HEK293T (cell line): ENCODE measurements around the gene CACUL1.

ENCODE experiments used
- CTCF ChIA-PET: fragments of 350-600 bp; formaldehyde crosslinking; extraction: SDS; loops from one replicate; lab custom pipeline; 2021; ENCODE audit warnings: antibody characterized with exemption, inconsistent platforms; lab: Yijun Ruan, JAX
- POLR2A ChIA-PET: fragments of 350-600 bp; formaldehyde crosslinking; extraction: SDS; loops from one replicate; lab custom pipeline; 2020; ENCODE audit warnings: antibody characterized with exemption, inconsistent platforms; lab: Yijun Ruan, JAX
- DNase-seq: peaks from one replicate; pipeline ENCODE4 v3.0.0; 2012; ENCODE audit warnings: mixed read lengths; ENCODE audit errors: extremely low spot score
- ARNT ChIP-seq: fragments of 450-650 bp; IDR thresholded peaks from 2 replicates; pipeline ENCODE4 v1.6.1; 2017; ENCODE audit warnings: mild to moderate bottlenecking
- BHLHE40 ChIP-seq: fragments of 450-650 bp; IDR thresholded peaks from 2 replicates; pipeline ENCODE4 v1.6.1; 2016; ENCODE audit warnings: mild to moderate bottlenecking, moderate library complexity, borderline replicate concordance
- CTBP1 ChIP-seq: fragments of 450-650 bp; IDR thresholded peaks from 2 replicates; pipeline ENCODE4 v1.6.1; 2016; ENCODE audit warnings: borderline replicate concordance
- ELF4 ChIP-seq: fragments of 450-650 bp; IDR thresholded peaks from 2 replicates; pipeline ENCODE4 v1.6.1; 2017; ENCODE audit warnings: antibody characterized with exemption
- FOXA1 ChIP-seq: fragments of 450-650 bp; IDR thresholded peaks from 2 replicates; pipeline ENCODE4 v1.6.1; 2016; ENCODE audit warnings: mild to moderate bottlenecking
- FOXK2 ChIP-seq: fragments of 450-650 bp; IDR thresholded peaks from 2 replicates; pipeline ENCODE4 v1.6.1; 2016; ENCODE audit warnings: mild to moderate bottlenecking
- FOXM1 ChIP-seq: fragments of 450-650 bp; IDR thresholded peaks from 2 replicates; pipeline ENCODE4 v1.6.1; 2017; ENCODE audit warnings: mild to moderate bottlenecking, borderline replicate concordance
- HDGF ChIP-seq: fragments of 450-650 bp; IDR thresholded peaks from 2 replicates; pipeline ENCODE4 v1.6.1; 2017; ENCODE audit warnings: antibody characterized with exemption, borderline replicate concordance
- L3MBTL2 ChIP-seq: fragments of 450-650 bp; conservative IDR thresholded peaks from 2 replicates; pipeline ENCODE4 v1.6.1; 2016; ENCODE audit warnings: mild to moderate bottlenecking
- LEF1 ChIP-seq: fragments of 450-650 bp; IDR thresholded peaks from 2 replicates; pipeline ENCODE4 v1.6.1; 2017; ENCODE audit warnings: mild to moderate bottlenecking, borderline replicate concordance
- NFRKB ChIP-seq: fragments of 450-650 bp; IDR thresholded peaks from 2 replicates; pipeline ENCODE4 v1.6.1; 2016; ENCODE audit warnings: mild to moderate bottlenecking, moderate library complexity
- SP1 ChIP-seq: fragments of 450-650 bp; IDR thresholded peaks from 2 replicates; pipeline ENCODE4 v1.6.1; 2017
- SUZ12 ChIP-seq: fragments of 450-650 bp; IDR thresholded peaks from 2 replicates; pipeline ENCODE4 v1.6.1; 2016; ENCODE audit warnings: mild to moderate bottlenecking
- TARDBP ChIP-seq: fragments of 450-650 bp; IDR thresholded peaks from 2 replicates; pipeline ENCODE4 v1.6.1; 2016
- ZNF384 ChIP-seq: fragments of 450-650 bp; IDR thresholded peaks from 2 replicates; pipeline ENCODE4 v1.6.1; 2016
- TF ChIP-seq, protein P1 (sequence below): fragments of 450-650 bp; IDR thresholded peaks from 2 replicates; pipeline ENCODE4 v1.6.1; 2016

CACUL1 gene

DNA sequence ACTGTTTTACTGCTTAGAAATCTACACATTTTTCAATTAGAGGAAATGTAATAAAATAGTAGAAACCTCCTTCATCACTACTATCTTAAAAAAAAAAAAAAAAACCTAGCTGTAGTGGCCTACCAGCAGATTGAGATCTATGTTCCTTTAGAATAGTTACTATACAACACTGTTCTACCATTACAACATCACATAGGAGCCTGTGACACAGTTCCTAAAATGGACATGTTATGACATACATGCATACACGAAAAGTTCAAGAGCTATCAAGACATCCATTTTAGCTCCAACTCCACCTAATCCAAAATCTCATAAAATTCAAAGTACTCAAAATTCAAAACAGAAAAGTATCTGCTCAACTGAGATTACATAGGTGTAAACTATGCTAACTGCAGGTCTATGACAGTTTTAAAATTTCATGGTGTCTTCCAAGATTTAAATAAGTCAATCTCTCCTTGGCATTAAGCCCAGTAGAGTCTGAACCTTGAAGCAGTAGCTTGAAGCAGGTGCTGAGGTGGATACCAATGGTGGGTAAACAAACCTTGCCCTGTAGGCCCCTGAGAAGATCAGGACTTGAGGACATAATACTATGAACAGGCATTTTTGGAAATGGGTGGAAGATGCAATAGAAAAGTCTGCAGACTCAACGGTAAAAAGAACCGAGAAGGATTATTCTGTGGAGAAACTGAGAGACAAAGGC, 17.0 kb downstream of the CACUL1 start:
- POLR2A ChIA-PET: interaction anchor here (8.0 kb wide), 1 partner anchor 16 kb away, joined by 42 read pairs; the partner anchor contains the start of gene CACUL1
- CTCF ChIA-PET: interaction anchor here (1.0 kb wide), 1 partner anchor 18 kb away, joined by 7 read pairs; no protein-coding TSS in a partner anchor
- no peak for TF ChIP-seq BHLHE40
- no peak for TF ChIP-seq SUZ12
- TF ChIP-seq SP1: no peak
- no peak for TF ChIP-seq TARDBP
- no peak for TF ChIP-seq NFRKB
- no peak for TF ChIP-seq CTBP1
- no peak for DNase-seq

DNA sequence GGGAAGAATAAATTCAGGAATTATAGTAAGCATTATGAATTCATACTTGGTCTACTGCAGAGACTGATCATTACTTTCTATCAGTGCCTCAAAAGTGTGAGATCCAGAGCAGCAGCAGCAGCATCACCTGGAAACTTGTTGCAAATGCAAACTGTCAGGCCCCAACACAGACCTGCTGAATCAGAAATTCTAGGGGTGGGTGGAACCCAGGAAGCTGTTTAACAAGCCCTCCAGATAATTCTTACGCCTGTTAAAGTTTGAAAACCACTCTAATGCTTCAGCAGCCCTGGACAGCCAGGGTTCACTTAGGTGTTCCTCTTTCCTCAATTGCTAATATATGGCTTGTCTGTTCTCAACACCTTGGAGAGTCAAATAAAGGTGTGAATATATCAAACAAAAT, 19.5 kb downstream of the CACUL1 start:
- CTCF ChIA-PET: interaction anchor here (2.1 kb wide), 1 partner anchor 14 kb away, joined by 7 read pairs; no protein-coding TSS in a partner anchor
- no peak for DNase-seq
- TF ChIP-seq SP1 (no peak), FOXA1 (no peak), NFRKB (no peak), BHLHE40 (no peak), TARDBP (no peak), FOXK2 (no peak), SUZ12 (no peak), LEF1 (no peak), ELF4 (no peak)
- TF ChIP-seq, protein P1, sequence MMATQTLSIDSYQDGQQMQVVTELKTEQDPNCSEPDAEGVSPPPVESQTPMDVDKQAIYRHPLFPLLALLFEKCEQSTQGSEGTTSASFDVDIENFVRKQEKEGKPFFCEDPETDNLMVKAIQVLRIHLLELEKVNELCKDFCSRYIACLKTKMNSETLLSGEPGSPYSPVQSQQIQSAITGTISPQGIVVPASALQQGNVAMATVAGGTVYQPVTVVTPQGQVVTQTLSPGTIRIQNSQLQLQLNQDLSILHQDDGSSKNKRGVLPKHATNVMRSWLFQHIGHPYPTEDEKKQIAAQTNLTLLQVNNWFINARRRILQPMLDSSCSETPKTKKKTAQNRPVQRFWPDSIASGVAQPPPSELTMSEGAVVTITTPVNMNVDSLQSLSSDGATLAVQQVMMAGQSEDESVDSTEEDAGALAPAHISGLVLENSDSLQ: no peak
- POLR2A ChIA-PET: interaction anchor here (1.2 to 8.0 kb wide), 2 partner anchors 18 to 369 kb away, joined by 3 to 42 read pairs; partner anchors contain the start of genes CACUL1 and DENND10

DNA sequence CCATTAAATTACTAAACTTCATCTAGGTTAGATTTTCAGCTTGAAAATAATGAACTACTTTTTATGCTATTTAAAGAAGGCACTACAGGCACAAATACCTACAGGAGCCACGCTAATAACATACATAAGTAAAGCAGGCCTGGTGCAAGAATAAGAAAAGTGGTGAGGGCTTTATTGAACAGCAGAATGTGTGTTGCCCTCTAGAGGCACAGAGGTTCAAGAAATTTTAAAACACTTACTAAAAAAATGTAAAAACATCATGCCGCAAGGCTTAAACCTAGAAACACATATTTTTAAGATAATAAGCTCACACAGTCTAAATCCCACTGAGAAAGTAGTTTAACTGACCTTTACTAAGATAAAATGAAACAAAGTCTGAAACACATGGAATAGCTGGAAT, 20.3 kb downstream of the CACUL1 start:
- POLR2A ChIA-PET: interaction anchor here (1.5 kb wide), 1 partner anchor 20 kb away, joined by 5 read pairs; the partner anchor contains the start of gene CACUL1
- DNase-seq: no peak
- TF ChIP-seq, protein P1: no peak
- no peak for TF ChIP-seq FOXM1
- no peak for TF ChIP-seq NFRKB
- no peak for TF ChIP-seq SP1
- TF ChIP-seq BHLHE40: no peak
- no peak for TF ChIP-seq ZNF384
- no peak for TF ChIP-seq CTBP1
- TF ChIP-seq FOXA1: no peak
- no peak for TF ChIP-seq L3MBTL2
- no peak for TF ChIP-seq TARDBP
- no peak for TF ChIP-seq ARNT
- TF ChIP-seq ELF4: no peak
- CTCF ChIA-PET: interaction anchor here (2.1 kb wide), 1 partner anchor 13 kb away, joined by 7 read pairs; no protein-coding TSS in a partner anchor

DNA sequence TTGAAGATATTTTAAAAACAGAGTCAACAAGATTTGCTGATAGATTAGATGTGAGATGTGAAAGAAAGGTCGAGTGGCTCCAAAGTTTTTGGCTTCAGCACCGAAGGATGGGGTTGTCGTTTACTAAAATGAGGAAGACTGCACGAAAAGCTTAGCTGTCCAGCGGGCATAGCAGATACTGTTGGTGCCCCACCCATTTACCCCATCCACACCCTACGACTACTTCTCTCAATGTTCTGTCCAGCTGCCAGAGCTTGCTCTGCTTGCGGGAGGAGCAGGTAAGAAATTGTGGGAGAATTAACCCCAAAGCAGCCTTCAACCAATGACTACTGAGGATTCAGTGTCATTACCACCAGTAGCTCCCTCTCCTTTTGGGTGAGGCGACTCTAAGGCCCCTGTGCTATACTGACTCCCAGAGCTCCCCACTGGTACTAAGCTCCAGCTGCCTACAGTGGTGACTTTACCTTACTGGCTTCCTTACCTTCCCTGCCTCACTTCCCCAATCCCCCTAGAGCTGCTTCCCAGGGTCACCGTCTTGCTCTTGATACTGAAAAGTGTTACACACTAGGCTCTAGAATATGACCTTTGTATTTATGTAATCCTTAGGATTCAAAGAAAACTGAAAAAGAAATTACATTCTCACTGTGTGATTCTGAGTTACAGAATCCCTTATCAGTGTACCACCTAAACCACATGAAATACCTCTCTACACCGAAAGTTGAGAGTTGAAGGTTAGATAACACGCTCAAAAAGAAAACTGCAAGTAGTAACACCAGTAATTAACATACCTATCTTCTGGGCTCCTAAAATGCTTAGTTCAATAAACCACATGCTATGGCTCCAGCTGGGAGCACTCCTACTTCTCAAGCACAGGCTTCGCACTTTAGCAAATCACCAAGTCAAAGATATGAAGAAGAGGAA, 22.3 kb downstream of the CACUL1 start:
- CTCF ChIA-PET: interaction anchor here (0.9 to 1.2 kb wide), 2 partner anchors 12 to 164 kb away, joined by 3 to 4 read pairs; no protein-coding TSS in a partner anchor
- no peak for DNase-seq
- no peak for TF ChIP-seq BHLHE40
- TF ChIP-seq ZNF384: no peak
- no peak for TF ChIP-seq LEF1
- TF ChIP-seq SUZ12: no peak
- TF ChIP-seq ELF4: no peak
- no peak for TF ChIP-seq CTBP1
- TF ChIP-seq TARDBP: no peak
- TF ChIP-seq SP1: no peak
- TF ChIP-seq FOXK2: no peak
- TF ChIP-seq, protein P1: no peak
- no peak for TF ChIP-seq NFRKB
- no peak for TF ChIP-seq ARNT
- TF ChIP-seq HDGF: no peak
- TF ChIP-seq FOXA1: no peak
- no peak for TF ChIP-seq FOXM1
- TF ChIP-seq L3MBTL2: no peak
- POLR2A ChIA-PET: interaction anchor here (1.3 kb wide), 1 partner anchor 22 kb away, joined by 8 read pairs; the partner anchor contains the start of gene CACUL1

DNA sequence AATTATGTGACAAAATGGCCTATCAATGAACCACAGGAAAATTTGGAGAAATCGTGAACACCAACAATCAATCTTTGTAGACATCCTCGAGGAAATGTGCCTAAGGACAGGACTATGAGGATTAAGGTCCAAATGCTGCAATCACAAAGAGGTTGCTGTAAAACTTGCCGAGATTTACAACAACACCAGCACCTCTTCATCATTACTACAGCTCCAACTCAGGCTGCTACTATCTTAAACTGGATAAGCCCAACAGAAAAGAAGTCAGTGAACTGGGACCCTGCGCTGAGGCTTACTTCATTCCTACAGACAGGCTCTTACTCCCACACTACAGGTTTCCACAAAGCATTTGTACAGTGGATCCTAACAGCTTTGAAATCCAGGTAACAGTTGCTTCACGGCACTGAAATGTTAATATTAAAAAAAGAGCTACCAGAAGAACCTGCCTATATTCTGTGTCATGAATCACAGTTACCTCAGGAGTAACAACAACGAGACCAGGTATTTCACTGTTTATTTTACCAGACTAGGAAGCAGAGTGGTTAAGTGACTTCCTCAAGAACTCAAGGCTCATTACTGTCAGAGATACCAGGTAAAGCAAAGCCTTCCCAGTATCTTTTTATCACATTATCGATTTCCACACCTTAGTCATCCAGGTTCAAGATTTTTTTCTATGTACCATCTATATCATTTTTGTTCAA, 23.9 kb downstream of the CACUL1 start:
- ChIA-PET POLR2A (interaction anchor here (1.3 kb wide), 1 partner anchor 24 kb away, joined by 3 read pairs; the partner anchor contains the start of gene CACUL1), CTCF (interaction anchor here (0.7 to 1.1 kb wide), 2 partner anchors 10 to 11 kb away, joined by 3 to 5 read pairs; no protein-coding TSS in a partner anchor)
- TF ChIP-seq FOXK2: no peak
- no peak for TF ChIP-seq TARDBP
- TF ChIP-seq CTBP1: no peak
- TF ChIP-seq SUZ12: no peak
- no peak for TF ChIP-seq SP1
- TF ChIP-seq, protein P1: no peak
- TF ChIP-seq HDGF: no peak
- no peak for TF ChIP-seq LEF1
- TF ChIP-seq L3MBTL2: no peak
- TF ChIP-seq ARNT: no peak
- TF ChIP-seq NFRKB: no peak
- no peak for TF ChIP-seq BHLHE40
- no peak for TF ChIP-seq FOXM1
- TF ChIP-seq FOXA1: no peak
- no peak for DNase-seq
